ENCODE results near the gene ODAD4.

- TF ChIP-seq YY1 (IDR thresholded peaks at IDR 0.05; ENCODE audit: insufficient read depth, insufficient read length) (no peak), SUZ12 (IDR thresholded peaks at IDR 0.05; ENCODE audit: extremely low read depth, insufficient read depth, insufficient read length) (no peak)
These were observed 32.5 kb downstream of the ODAD4 start for GRCh38 chr17:41962768-41963434.

Measured in NT2/D1 (cell line).